Colonic mucosa (tissue), 4 donors: ENCODE measurements around the gene CFAP46. TPM values are rescaled to one million over a fixed set of nuclear protein-coding genes. Genes with fewer than 3 reads are reported as not detected.

Experiments used
- DNase-seq: peaks from one replicate; pipeline ENCODE4 v3.0.0-alpha.2; 2020
- H3K27ac ChIP-seq: fragments of 200-600 bp; one replicate; pipeline ENCODE4 v1.8.0; 2021
- H3K27me3 ChIP-seq: fragments of 200-600 bp; one replicate; pipeline ENCODE4 v1.8.0; 2021
- H3K36me3 ChIP-seq: fragments of 200-600 bp; one replicate; pipeline ENCODE4 v1.8.0; 2021
- H3K4me1 ChIP-seq: fragments of 200-600 bp; one replicate; pipeline ENCODE4 v1.8.0; 2021; ENCODE audit warnings: mild to moderate bottlenecking
- H3K4me3 ChIP-seq: fragments of 200-600 bp; one replicate; pipeline ENCODE4 v1.8.0; 2021
- H3K9ac ChIP-seq, 2 donors: one replicate each; pipeline ENCODE4 v1.7.0; 2013; ENCODE audit warnings: control low read depth in 2 of 2, low read depth in 2 of 2, low read length in 2 of 2
- H3K9me3 ChIP-seq: fragments of 200-600 bp; one replicate; pipeline ENCODE4 v1.8.0; 2021
- CTCF ChIP-seq: fragments of 200-600 bp; IDR thresholded peaks from one replicate; pipeline ENCODE4 v1.8.0; 2022; ENCODE audit warnings: antibody characterized with exemption, mild to moderate bottlenecking
- intact Hi-C: fragments of 100-400 bp; cut with DNase I; formaldehyde crosslinking; loops from one replicate; pipeline ENCODE4 v1.14.1; 2022
- total RNA-seq, 2 donors: library from RNA; stranded (reverse); fragmentation: NEBNext Ultra II Directional in 1 of 2; extraction: Animal tissue kit (Norgen Biotek cat#: 25700) in 1 of 2; gene quantifications; one replicate each; pipeline ENCODE4 v1.2.1, GENCODE V29; 2021
- donor health status: healthy.
- donor health status: DM: no; HTN: no; CAD: no.
- donor health status: DM: no; HTN: no; CAD: no.

The CFAP46 gene
- total RNA-seq, 2 donors from 2014 or later: 0.13 TPM; not detected in 1

DNA sequence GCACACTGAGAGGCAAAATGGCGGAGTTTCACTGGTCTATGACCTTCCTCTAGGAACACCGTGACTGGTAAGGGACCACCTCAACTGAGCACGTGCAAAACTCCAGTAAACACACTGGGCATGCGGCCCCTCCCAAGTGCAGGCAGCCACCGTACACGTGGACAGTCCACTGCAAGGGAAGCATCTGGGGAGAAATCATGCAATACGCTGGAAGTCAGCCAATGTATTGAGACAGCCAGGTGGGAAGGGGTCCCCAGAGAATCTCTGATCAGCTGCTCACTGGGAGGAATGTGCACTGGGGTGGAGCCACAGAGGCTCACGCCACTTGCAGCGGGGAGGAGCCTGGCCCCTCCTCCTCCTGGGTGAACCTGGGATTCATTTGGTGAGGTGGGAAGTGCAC lies 49.3 kb downstream of the CFAP46 start:
- H3K9me3 ChIP-seq: no peaks in the 10 kb centered on the region
- intact Hi-C loops: no loop called here
- H3K27me3 ChIP-seq: no peaks in the 10 kb centered on the region
- TF ChIP-seq CTCF: no peak
- no peak overlapping the region for H3K27ac ChIP-seq
- H3K4me3 ChIP-seq: no peak overlapping the region
- H3K36me3 ChIP-seq: no peaks in the 10 kb centered on the region
- no peak for DNase-seq
- no peak overlapping the region for H3K9ac ChIP-seq
- no peaks in the 10 kb centered on the region for H3K4me1 ChIP-seq

DNA sequence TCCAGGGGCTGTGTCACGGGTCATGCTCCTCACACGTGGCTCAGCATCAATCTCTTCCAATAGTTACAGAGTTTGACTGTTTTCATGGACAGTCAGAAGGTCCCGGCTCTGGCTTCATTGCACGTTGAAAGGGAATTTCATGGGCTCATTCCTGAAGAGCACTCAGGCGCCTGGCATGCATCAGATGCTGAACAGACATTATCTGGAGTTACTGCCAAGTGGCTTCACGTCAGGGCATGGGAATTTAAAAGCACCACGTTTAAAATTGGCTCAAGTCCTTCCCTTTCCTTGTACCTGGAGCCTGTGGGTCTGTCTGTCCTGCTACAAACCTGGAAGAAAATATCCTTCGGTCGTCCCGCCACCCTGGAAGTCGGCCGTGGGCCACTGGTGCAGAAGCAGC lies 50.4 kb downstream of the CFAP46 start:
- H3K4me3 ChIP-seq: no peak overlapping the region
- no peak overlapping the region for H3K9ac ChIP-seq
- no peaks in the 10 kb centered on the region for H3K36me3 ChIP-seq
- no peaks in the 10 kb centered on the region for H3K9me3 ChIP-seq
- no peaks in the 10 kb centered on the region for H3K4me1 ChIP-seq
- intact Hi-C loops: no loop called here
- H3K27ac ChIP-seq: no peak overlapping the region
- no peak for TF ChIP-seq CTCF
- no peak for DNase-seq
- H3K27me3 ChIP-seq: no peaks in the 10 kb centered on the region

DNA sequence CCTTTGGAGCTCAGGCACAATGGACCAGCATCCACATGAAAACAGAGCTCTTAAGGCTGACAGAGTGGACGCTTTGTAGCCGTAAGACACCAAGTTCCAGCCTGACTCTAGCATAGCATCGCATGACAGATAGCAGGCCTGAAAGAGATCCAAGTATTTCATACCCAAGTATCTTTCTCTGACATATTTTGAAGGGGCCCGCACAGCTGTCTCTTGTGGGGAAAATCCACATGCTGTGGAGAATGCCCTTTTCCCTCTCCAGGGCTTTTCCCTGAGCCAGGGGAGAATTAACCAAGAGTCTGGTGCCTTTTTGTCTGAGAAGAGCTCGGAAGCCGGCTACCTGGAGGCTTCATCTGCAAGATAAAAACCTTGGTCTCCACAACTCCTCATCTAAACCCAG lies 51.0 kb downstream of the CFAP46 start:
- H3K27me3 ChIP-seq: no peaks in the 10 kb centered on the region
- no peaks in the 10 kb centered on the region for H3K9me3 ChIP-seq
- no peak for DNase-seq
- no peaks in the 10 kb centered on the region for H3K4me1 ChIP-seq
- H3K9ac ChIP-seq: no peak overlapping the region
- no peak for TF ChIP-seq CTCF
- intact Hi-C loops: no loop called here
- no peaks in the 10 kb centered on the region for H3K36me3 ChIP-seq
- no peak overlapping the region for H3K4me3 ChIP-seq
- H3K27ac ChIP-seq: no peak overlapping the region

GRCh38 chr10:132890301-132890700 lies 52.1 kb downstream of the CFAP46 start:
- Histone ChIP-seq H3K9ac (no peak overlapping the region), H3K27ac (no peak overlapping the region), H3K36me3 (no peaks in the 10 kb centered on the region), H3K9me3 (no peaks in the 10 kb centered on the region), H3K4me3 (no peak overlapping the region), H3K4me1 (no peaks in the 10 kb centered on the region), H3K27me3 (no peaks in the 10 kb centered on the region)
- no peak for TF ChIP-seq CTCF
- DNase-seq: no peak
- intact Hi-C loops: no loop called here

DNA sequence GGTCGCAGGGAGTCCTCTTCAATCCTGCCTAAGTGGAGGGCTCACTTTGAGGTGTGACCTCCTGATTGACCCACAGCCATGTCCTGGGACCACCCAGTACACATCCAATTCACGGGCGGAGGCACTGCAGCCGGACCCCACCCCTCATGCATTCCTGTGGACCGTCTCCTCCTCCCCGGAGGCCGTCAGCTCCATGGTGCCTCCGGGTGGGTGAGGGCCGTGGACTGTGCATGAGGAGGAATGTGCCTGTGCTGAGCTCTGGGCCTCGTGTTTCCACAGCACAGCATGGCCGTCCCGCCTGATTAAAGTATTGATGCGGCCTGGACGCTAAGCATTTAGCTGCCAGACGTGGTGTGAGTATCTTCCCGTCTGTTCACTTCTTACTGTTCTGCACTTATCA lies 52.8 kb downstream of the CFAP46 start:
- H3K4me1 ChIP-seq: no peaks in the 10 kb centered on the region
- DNase-seq: no peak
- H3K36me3 ChIP-seq: no peaks in the 10 kb centered on the region
- intact Hi-C loops: no loop called here
- no peak overlapping the region for H3K9ac ChIP-seq
- no peak overlapping the region for H3K27ac ChIP-seq
- no peaks in the 10 kb centered on the region for H3K9me3 ChIP-seq
- H3K4me3 ChIP-seq: no peak overlapping the region
- no peaks in the 10 kb centered on the region for H3K27me3 ChIP-seq
- TF ChIP-seq CTCF: no peak
